CD4-positive, alpha-beta T cell (primary cell): ENCODE results near the gene HAPLN2. TPM values are rescaled to one million over a fixed set of nuclear protein-coding genes. Genes with fewer than 3 reads are reported as not detected.

Source experiments
- ATAC-seq: fragments of 200-7000 bp; cut with Tn5 transposase; one replicate; pipeline ENCODE4 v1.10.0; 2022; ENCODE audit warnings: mild to moderate bottlenecking; ENCODE audit not compliant: poor library complexity
- CTCF ChIA-PET: fragments of 350-600 bp; sonication (Branson Sonifier 250); formaldehyde crosslinking; loops from one replicate; lab custom pipeline; 2021; ENCODE audit warnings: antibody characterized with exemption, inconsistent platforms; lab: Charles Lee
- POLR2A ChIA-PET: fragments of 350-600 bp; sonication (Branson Sonifier 250); formaldehyde crosslinking; loops from one replicate; lab custom pipeline; 2021; ENCODE audit warnings: antibody characterized with exemption, inconsistent platforms; lab: Charles Lee
- DNase-seq, 14 experiments: peaks; one replicate each; pipeline ENCODE4 v3.0.0-alpha.2; 2013 to 2020; ENCODE audit warnings: mixed read lengths in 2 of 14
- H3K27ac ChIP-seq, 2 donors: one replicate each; pipeline versions ENCODE4 v1.5.1 to v1.7.0; 2013; ENCODE audit warnings: low read length in 2 of 2, low read depth in 1 of 2, mild to moderate bottlenecking in 1 of 2
- H3K27me3 ChIP-seq, 2 experiments: 1 replicate in 1 of 2; 2 replicates in 1 of 2; pipeline versions ENCODE4 v1.6.1 to v1.7.0; 2013; ENCODE audit warnings: low read length in 2 of 2, control low read depth in 1 of 2, mild to moderate bottlenecking in 1 of 2, moderate library complexity in 1 of 2; ENCODE audit not compliant: insufficient read depth in 2 of 2, control insufficient read depth in 1 of 2
- H3K36me3 ChIP-seq: one replicate; pipeline ENCODE4 v1.6.1; 2013; ENCODE audit warnings: low read length, control low read depth; ENCODE audit not compliant: insufficient read depth
- H3K4me1 ChIP-seq: one replicate; pipeline ENCODE4 v1.6.1; 2013; ENCODE audit warnings: low read length, control low read depth; ENCODE audit not compliant: insufficient read depth
- H3K4me3 ChIP-seq: one replicate; pipeline ENCODE4 v1.5.1; 2013; ENCODE audit warnings: mild to moderate bottlenecking, low read length, moderate library complexity
- H3K9me3 ChIP-seq, 2 experiments: 1 replicate in 1 of 2; 2 replicates in 1 of 2; pipeline versions ENCODE4 v1.6.1 to v1.7.0; 2013; ENCODE audit warnings: low read length in 2 of 2, mild to moderate bottlenecking in 2 of 2, control low read depth in 1 of 2, moderate library complexity in 1 of 2; ENCODE audit not compliant: control insufficient read depth in 1 of 2, insufficient read depth in 1 of 2
- H3K27ac Mint-ChIP-seq: one replicate; pipeline ENCODE4 v1.8.0; 2020; ENCODE audit warnings: mixed read lengths
- H3K27me3 Mint-ChIP-seq: one replicate; pipeline ENCODE4 v1.8.0; 2021; ENCODE audit warnings: mixed read lengths
- H3K36me3 Mint-ChIP-seq: one replicate; pipeline ENCODE4 v1.8.0; 2021; ENCODE audit warnings: low read depth, mixed read lengths
- H3K4me1 Mint-ChIP-seq: one replicate; pipeline ENCODE4 v1.8.0; 2021; ENCODE audit warnings: low read depth, mixed read lengths
- H3K4me3 Mint-ChIP-seq: one replicate; pipeline ENCODE4 v1.8.0; 2020; ENCODE audit warnings: mild to moderate bottlenecking, mixed read lengths
- H3K9me3 Mint-ChIP-seq: one replicate; pipeline ENCODE4 v1.8.0; 2020; ENCODE audit warnings: mixed read lengths
- intact Hi-C, 2 experiments: fragments of 100-400 bp; cut with DNase I in 1 of 2; cut with micrococcal nuclease in 1 of 2; formaldehyde crosslinking; loops; one replicate each; pipeline versions ENCODE4 v1.15.1 to v1.9.0; 2023 to 2025; cut with DNase I, micrococcal nuclease
- total RNA-seq, 174 experiments: library from RNA in 2 of 174; stranded (reverse) in 2 of 174; gene quantifications; one replicate each; pipeline ENCODE4 v1.2.3 and lab custom pipeline; 2021 to 2026
- TF ChIP-seq, protein P1 (sequence below): fragments of 200-600 bp; IDR thresholded peaks from one replicate; pipeline ENCODE4 v1.8.0; 2022; ENCODE audit warnings: antibody characterized with exemption, mild to moderate bottlenecking

Gene HAPLN2
- total RNA-seq, 2 experiments from 2014 or later = 0.44 to 0.56 TPM

DNA sequence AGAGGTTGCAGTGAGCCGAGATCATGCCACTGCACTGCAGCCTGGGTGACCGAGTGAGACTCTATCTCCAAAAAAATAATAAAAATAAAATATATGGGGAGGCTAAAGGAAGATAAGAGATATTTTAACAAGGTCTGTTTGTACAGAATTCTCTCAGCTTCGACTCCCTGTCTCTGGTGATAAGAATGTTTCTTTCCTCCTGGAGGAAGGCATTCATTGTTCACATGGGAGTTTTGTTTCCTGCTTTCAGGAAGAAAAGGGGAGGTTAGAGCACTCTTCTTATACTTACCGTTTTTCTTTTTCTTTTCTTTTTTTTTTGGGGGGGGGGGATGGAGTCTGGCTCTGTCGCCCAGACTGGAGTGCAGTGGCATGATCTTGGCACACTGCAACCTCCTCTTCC is 29.7 kb upstream of the HAPLN2 start:
- Histone ChIP-seq H3K27ac (no peak overlapping the region), H3K36me3 (peaks cover 16% of the 10 kb centered on the region), H3K4me1 (peaks cover 26% of the 10 kb centered on the region), H3K4me3 (no peak overlapping the region), H3K27me3 (no peaks in the 10 kb centered on the region), H3K9me3 (no peaks in the 10 kb centered on the region)
- H3K27ac Mint-ChIP-seq = no peak overlapping the region
- ChIA-PET POLR2A (interaction anchor here (1.4 kb wide), 1 partner anchor 9 kb away, joined by 3 read pairs; no protein-coding TSS in a partner anchor), CTCF (interaction anchor here (2.5 kb wide), 1 partner anchor 19 kb away, joined by 6 read pairs; no protein-coding TSS in a partner anchor)
- no peak for ATAC-seq
- no peaks in the 10 kb centered on the region for H3K27me3 Mint-ChIP-seq
- peaks cover 25% of the 10 kb centered on the region for H3K36me3 Mint-ChIP-seq
- intact Hi-C loops = no loop called here
- no peak for DNase-seq
- H3K4me3 Mint-ChIP-seq = no peak overlapping the region
- H3K9me3 Mint-ChIP-seq = no peaks in the 10 kb centered on the region
- H3K4me1 Mint-ChIP-seq = peaks cover 22% of the 10 kb centered on the region
- TF ChIP-seq, protein P1, sequence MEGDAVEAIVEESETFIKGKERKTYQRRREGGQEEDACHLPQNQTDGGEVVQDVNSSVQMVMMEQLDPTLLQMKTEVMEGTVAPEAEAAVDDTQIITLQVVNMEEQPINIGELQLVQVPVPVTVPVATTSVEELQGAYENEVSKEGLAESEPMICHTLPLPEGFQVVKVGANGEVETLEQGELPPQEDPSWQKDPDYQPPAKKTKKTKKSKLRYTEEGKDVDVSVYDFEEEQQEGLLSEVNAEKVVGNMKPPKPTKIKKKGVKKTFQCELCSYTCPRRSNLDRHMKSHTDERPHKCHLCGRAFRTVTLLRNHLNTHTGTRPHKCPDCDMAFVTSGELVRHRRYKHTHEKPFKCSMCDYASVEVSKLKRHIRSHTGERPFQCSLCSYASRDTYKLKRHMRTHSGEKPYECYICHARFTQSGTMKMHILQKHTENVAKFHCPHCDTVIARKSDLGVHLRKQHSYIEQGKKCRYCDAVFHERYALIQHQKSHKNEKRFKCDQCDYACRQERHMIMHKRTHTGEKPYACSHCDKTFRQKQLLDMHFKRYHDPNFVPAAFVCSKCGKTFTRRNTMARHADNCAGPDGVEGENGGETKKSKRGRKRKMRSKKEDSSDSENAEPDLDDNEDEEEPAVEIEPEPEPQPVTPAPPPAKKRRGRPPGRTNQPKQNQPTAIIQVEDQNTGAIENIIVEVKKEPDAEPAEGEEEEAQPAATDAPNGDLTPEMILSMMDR = no peak

DNA sequence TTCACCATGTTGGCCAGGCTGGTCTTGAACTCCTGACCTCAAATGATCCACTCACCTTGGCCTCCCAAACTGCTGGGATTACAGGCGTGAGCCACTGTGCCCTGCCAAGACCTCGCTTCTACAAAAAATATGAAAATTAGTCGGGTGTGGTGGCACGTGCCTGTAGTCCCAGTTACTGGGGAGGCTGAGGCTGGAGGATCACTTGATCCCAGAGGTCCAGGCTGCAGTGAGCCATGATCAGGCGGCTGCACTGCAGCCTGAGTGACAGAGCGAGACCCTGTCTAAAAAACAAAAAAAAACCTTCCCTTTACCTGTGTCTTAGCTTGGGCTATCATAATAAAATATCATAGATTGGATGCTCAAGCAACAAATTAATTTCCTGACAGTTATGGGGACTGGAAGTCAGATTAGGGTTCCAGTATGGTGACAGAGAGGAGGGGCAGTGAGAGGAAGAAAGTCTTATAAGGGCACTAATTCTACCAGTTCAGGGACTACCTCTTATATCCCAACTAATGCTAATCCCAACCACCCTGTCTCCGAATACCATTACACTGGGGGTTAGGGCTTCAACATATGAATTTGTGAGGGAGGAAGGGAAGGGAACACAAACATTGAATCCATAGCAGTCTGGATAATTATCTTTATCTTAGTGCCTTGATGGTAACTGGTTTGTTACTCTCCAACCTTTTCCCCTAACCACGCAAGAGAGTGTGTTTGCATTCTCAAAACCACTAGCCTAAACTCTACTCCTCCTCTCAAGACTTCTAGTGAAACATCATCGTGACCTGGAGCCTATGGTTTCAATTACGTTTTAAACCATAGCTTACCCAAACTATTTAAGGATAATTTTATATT is 28.7 kb upstream of the HAPLN2 start:
- DNase-seq (no peak), ATAC-seq (no peak)
- H3K36me3 Mint-ChIP-seq = peaks cover 31% of the 10 kb centered on the region
- peak overlapping the region; percentile 90 for H3K4me3 Mint-ChIP-seq
- no peaks in the 10 kb centered on the region for H3K9me3 ChIP-seq
- H3K27ac Mint-ChIP-seq = peak overlapping the region; percentile 89
- ChIA-PET CTCF (interaction anchor here (1.0 to 2.5 kb wide), 6 partner anchors 18 to 205 kb away, joined by 3 to 12 read pairs (median 6); no protein-coding TSS in a partner anchor), POLR2A (interaction anchor here (0.9 to 2.7 kb wide), 11 partner anchors 9 to 135 kb away, joined by 3 to 36 read pairs (median 5); partner anchors contain the start of genes GPATCH4 and MEF2D)
- peak overlapping the region; percentile 33 for H3K27ac ChIP-seq
- H3K36me3 ChIP-seq = peaks cover 26% of the 10 kb centered on the region
- TF ChIP-seq, protein P1 = no peak
- H3K4me1 Mint-ChIP-seq = peaks cover 28% of the 10 kb centered on the region
- no peaks in the 10 kb centered on the region for H3K27me3 Mint-ChIP-seq
- intact Hi-C loops = loop anchor here in 1 of 2 experiments (1.0 kb wide), 1 partner anchor 11 kb away; the partner anchor contains the start of gene GPATCH4
- peaks cover 26% of the 10 kb centered on the region for H3K4me1 ChIP-seq
- H3K27me3 ChIP-seq = no peaks in the 10 kb centered on the region
- H3K4me3 ChIP-seq = peak overlapping the region; percentile 78
- no peaks in the 10 kb centered on the region for H3K9me3 Mint-ChIP-seq

GRCh38 chr1:156591181-156591431 is 28.1 kb upstream of the HAPLN2 start:
- H3K36me3 ChIP-seq = peaks cover 31% of the 10 kb centered on the region
- H3K4me1 Mint-ChIP-seq = peaks cover 28% of the 10 kb centered on the region
- peak overlapping the region; percentile 89 for H3K27ac Mint-ChIP-seq
- peak overlapping the region; percentile 90 for H3K4me3 Mint-ChIP-seq
- H3K9me3 Mint-ChIP-seq = no peaks in the 10 kb centered on the region
- no peak for ATAC-seq
- ChIA-PET POLR2A (interaction anchor here (0.6 to 2.7 kb wide), 14 partner anchors 8 to 1607 kb away, joined by 3 to 36 read pairs (median 4); partner anchors contain the start of genes GPATCH4, MEF2D and PRCC), CTCF (interaction anchor here (1.0 to 1.9 kb wide), 5 partner anchors 17 to 205 kb away, joined by 3 to 12 read pairs (median 6); no protein-coding TSS in a partner anchor)
- H3K27me3 Mint-ChIP-seq = no peaks in the 10 kb centered on the region
- H3K27ac ChIP-seq = peak overlapping the region; percentile 33
- intact Hi-C loops = loop anchor here in 1 of 2 experiments (1.0 kb wide), 1 partner anchor 10 kb away; the partner anchor contains the start of gene GPATCH4
- no peaks in the 10 kb centered on the region for H3K9me3 ChIP-seq
- TF ChIP-seq, protein P1 = no peak
- peaks cover 26% of the 10 kb centered on the region for H3K4me1 ChIP-seq
- peak overlapping the region; percentile 78 for H3K4me3 ChIP-seq
- peaks cover 34% of the 10 kb centered on the region for H3K36me3 Mint-ChIP-seq
- no peak for DNase-seq
- H3K27me3 ChIP-seq = no peaks in the 10 kb centered on the region
